HG03175 (cell line): ENCODE results near the gene MS4A6E.
A peak's percentile ranks its signal among the peaks of the same experiment; 100 is the strongest.
"Not testable (repeated sequence)": the region's sequence is repeated elsewhere in the genome, so short reads cannot be mapped to it uniquely, and the experiment has no call there.

Source experiments
- ATAC-seq: cut with Tn5 transposase; IDR thresholded peaks from one replicate; pipeline ENCODE4 v1.9.1; 2021; ENCODE audit warnings: mild to moderate bottlenecking, moderate library complexity; ENCODE audit not compliant: unreplicated experiment

The MS4A6E gene

DNA sequence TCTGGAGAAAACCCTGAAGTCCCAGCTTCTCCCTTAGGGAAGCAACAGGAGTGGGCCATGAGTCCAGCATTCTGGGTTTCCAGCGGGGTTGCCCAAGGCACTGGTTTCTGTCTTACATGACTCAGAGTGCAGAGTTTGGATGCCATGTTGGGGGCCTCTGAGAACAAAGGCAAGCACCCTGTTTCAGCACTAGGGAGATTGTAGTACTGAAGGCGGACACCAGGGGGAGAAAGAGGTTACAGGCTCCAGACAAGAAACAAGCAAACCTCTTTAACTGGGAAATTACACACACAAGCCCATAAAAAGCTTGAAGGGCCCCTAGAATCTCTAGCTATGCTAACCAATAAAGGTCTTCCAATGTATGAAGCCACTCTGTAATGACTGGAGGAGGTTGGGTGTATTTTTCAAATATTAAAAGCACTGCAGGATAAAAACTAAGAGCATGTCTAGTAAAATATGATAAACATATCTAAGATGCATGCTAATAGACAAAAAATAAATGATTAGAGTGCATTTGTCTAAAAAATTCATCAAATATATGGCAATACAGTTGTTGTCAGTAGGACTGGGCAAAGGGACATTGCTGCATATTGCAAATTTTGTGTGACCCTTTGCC is 7.1 kb downstream of the MS4A6E start:
- ATAC-seq: peak; percentile 71

- ATAC-seq: no peak
Measured at GRCh38 chr11:60336767-60337391, 9.8 kb downstream of the MS4A6E start.

DNA sequence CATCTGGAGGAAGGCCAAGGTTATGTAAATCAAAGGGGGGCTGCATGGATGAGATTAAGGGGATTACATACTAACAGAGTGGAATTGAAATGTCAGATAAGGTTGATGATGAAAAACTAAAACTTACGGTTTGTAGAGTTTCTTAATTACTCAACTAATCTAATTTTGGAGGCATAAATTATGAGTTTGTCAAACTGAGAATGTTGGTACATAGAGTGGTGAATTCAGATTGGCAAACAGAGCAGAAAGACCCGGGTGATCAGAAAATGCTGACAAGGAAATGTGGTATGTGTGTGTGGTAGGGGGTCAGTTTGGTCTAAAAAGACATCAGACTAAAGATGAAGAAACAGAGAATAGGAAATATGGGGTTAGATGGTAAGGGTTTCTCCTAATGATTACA is 11.0 kb downstream of the MS4A6E start:
- no peak for ATAC-seq

- ATAC-seq: no peak
Measured at GRCh38 chr11:60339356-60339755, 12.3 kb downstream of the MS4A6E start.

DNA sequence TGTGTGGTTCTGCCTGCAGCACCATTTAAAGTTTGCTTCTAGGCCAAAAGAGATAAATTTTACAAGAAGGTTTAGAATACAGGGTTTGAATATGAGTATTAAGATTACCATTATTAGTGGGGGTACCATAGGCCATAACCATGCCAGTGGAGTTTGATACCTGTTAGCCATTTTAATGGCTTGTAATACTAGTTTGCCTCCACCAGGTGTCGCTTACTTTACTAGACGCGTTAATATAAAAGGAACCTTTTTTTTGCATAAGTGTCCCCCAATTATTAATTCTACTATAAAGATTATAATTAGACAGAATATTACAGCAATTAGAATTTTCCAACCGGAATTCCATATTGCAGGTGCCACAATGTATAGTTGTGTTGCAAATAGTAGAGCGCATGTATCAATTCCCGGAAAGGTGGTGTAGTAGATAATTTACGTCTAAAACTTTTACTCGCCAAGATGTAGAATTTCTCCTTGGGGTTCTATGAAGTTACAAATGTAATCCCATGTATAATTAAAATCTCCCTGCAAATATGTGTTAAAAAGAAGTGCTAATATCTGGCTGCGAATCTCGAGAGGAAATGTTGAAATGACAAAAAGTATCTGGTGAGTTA is 16.1 kb downstream of the MS4A6E start:
- no peak for ATAC-seq

- ATAC-seq: no peak
Measured at GRCh38 chr11:60344146-60344545, 17.1 kb downstream of the MS4A6E start.

- no peak for ATAC-seq
Measured at GRCh38 chr11:60345489-60345888, 18.4 kb downstream of the MS4A6E start.

DNA sequence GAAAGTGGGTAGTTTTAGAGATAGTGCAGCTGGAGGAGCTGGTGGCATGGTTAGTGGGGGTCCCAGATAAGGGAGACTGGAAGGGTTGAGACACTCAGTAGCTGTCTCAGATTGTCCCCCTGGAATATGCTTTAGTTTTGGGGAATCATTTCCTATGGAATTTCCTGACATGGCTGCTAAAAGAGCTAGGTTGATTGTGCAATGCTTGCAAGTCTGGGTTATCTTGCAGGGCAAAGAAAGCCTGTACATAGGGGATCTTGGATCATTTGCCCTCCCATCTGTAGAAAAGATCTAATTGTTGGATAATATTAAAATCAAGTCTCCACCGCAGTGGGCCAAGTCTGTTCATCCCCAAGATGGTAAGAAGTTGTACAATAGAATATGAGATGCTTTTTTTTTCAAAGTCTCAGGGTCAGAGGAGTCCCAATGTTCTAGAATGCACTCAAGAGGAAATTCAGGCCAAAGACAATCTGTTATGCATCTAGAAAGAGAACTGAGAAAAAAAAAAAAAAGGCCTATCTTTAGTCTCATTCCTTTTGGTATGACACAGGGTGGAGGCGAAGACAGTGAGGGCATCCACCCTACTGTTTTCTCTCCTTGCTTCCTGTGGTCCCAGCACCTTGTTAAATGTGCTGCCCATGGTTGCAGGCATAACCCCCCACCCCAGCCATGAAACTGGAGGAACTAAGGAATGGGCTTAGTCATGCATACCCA is 20.2 kb downstream of the MS4A6E start:
- no peak for ATAC-seq

DNA sequence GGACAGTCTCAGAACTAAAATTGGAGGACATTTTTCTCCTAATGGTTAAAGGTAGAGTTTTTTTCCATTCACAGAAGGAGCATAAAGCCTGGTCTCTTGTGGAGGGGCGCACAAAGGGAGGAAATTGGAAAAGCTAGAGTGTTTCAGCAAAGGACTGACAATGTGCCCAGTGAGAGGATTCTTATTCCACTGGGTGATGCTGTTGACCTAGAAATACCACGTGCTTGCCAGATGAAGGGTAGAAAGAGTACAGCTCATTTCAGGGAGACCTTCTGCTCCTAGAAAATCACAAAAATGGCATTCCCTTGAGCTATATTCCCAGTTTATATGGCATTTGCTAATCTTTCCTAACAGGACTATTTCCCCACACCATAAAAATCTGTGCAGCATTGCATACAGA is 21.1 kb downstream of the MS4A6E start:
- ATAC-seq: no peak

DNA sequence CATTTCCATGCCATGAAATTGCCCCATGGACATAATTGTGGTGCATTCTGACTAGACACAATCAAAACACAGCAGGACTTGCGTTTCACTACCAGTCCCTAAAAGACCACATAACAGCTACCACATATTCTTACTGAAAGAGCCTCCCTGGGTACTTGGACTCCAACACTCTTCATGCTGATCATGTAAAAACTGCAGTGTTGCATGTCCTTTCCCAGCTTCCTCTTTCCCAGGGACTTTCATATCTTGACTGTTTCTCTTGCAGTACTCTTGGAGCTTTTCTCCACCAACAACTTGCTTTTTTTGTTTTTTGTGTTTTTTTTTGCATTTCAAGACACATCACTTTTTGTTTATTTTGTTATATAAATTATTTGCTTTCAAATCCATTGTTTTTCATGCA is 22.9 kb downstream of the MS4A6E start:
- ATAC-seq: no peak

- ATAC-seq: no peak
Measured at GRCh38 chr11:60357771-60358170, 30.7 kb downstream of the MS4A6E start.

DNA sequence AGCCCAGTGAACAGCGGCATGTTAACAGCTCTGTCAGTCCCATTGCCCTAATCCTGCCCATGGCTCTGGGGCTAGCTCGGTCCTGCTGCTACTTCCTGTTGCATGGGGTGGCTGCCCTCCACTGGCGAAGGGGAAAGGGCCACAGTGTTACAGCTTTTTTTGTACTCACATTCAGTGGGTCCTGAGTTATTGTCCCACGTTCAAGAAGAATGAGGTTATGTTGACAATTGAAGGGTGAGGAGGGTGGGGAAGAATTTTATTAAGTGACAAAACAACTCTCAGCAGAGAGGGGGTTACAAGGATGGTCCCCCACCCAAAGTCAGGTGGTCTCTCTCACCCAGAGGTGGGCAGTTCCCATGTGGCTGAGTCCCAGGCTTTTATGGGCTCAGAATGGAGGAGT is 33.6 kb downstream of the MS4A6E start:
- ATAC-seq: no peak

DNA sequence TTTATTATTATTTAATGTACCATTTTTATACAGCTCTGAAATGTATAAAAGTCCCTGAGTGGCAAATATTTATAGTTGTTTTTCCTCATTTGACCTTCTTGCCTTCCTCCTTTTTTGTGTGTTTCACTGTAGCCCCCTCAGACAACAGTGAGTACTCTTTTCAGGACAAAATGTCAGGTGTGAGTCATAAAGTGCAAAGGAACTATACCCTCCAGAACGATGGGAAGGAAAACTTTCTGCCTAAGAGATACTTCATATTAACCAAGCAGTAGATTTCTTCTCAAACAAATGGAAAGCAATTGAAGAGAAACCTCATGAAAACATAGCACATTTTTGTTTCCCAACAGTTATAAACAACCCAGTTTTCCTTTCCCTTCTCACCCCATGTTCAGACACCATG is 35.2 kb downstream of the MS4A6E start:
- ATAC-seq: no peak

DNA sequence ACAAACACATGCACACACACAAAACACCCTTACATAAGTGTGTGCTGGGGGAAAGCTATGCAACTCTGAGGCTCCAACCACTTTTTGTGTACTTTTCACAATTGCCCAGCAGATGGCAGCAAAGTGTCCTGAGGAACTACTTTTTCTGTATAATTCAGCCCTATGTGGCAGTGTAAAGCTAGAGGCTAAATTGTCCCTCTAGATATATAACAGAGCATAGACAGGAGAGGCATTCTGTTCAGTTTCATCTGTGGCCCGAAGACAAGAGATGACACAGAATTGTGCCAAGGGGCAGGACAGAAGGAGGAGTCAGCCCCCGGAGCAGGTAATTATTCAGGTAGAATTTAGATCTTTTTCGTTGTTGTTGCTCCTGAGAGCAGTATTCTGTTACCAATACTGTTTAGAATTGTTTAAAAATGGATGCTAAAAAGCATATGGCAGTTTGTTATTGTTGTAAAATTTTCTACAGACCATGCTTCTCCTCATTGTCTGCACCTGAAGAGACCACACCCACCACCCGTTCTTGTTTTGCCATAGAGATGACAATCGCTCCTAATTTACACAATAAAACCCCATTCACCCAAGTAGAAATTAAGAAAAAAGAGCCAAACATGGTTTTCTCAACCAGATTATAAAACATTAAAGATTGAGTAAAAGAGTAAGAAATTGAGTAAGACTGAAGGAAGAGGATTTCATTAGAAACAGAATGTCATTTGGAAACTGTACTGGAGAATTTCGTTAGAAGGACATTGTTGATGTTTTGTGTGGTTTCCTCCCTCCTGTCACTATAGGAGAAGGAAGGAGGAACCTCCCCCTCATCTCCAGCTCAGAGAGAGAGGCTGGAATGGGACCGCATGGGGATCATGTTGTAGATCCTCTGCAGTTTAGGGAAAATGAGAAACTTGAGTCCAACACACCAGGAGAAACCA is 36.8 kb downstream of the MS4A6E start:
- peak; percentile 73 for ATAC-seq

DNA sequence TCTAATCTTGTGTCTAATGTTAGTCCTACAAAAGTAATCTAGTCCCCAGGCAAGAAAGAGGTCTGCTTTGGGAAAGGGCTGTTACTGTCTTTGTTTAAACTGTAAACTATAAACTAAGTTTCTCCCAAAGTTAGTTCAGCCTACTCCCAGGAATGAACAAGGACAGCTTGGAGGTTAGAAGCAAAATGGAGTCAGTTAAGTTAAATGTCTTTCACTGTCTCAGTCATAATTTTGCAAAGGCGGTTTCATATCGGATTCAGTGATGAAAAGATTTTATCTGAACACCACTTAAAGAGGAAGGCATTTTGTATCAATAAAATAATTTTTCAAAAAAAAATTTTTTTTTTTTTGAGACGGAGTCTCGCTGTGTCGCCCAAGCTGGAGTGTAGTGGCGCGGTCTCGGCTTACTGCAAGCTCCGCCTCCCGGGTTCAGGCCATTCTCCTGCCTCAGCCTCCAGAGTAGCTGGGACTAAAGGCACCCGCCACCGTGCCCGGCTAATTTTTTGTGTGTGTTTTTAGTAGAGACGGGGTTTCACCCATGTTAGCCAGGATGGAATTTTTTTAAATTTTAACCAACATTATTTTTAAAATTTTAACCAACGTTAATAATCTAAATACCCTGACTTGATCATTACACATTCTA is 39.3 kb downstream of the MS4A6E start:
- ATAC-seq: not testable (repeated sequence)

- ATAC-seq: peak; percentile 81
Measured at GRCh38 chr11:60367009-60367408, 40.0 kb downstream of the MS4A6E start.

DNA sequence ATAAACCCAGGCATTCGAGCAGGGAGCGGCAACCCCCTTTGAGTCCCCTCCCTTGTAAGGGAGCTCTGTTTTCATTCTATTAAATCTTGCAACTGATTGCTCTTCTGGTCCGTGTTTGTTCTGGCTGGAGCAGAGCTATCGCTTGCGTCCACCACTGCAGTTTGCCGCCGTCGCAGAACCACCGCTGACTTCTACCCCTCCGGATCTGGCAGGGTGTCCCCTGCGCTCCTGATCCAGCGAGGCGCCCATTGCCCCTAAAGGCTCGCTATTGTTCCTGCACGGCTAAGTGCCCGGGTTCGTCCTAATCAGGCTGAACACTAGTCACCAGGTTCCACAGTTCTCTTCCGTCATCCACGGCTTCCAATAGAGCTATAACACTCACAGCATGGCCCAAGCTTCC is 40.8 kb downstream of the MS4A6E start:
- ATAC-seq: no peak

DNA sequence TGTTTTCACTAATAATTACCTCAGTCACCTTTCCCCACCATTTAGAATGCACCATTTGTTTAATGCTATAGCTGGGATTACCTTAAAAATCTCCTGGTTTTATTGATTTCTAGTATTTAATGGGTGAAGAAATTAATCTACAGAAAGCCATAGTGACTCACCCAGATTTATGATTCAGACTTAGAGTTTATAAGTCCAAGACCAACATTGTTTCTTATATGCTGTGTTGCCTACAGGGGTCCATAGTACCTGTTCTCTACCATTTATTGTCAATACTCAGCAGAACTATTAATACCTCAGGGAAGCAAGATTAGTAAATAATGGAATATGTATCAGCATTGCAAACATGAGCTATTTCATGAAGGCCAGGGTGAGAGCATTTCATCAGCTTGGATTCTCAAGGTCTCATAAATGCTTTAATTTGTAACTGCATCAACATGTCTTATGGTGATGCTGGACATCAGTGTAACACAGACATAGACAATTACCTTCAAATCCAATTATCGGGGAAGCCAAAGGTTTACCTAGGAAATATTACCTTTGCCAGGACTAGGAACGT is 43.3 kb downstream of the MS4A6E start:
- no peak for ATAC-seq

GRCh38 chr11:60370811-60371298 is 43.8 kb downstream of the MS4A6E start:
- ATAC-seq: no peak

GRCh38 chr11:60371386-60371785 is 44.3 kb downstream of the MS4A6E start:
- no peak for ATAC-seq
